Heart left ventricle (tissue), 16 donors: ENCODE measurements around the gene USO1. TPM values are rescaled to one million over a fixed set of nuclear protein-coding genes. Genes with fewer than 3 reads are reported as not detected.
A peak's percentile ranks its signal among the peaks of the same experiment; 100 is the strongest.

Experiments
- ATAC-seq, 4 donors: fragments of 200-7000 bp; cut with Tn5 transposase; one replicate each; pipeline ENCODE4 v1.9.1; 2020 to 2022; ENCODE audit warnings: moderate library complexity in 4 of 4, mild to moderate bottlenecking in 3 of 4, moderate number of reproducible peaks in 1 of 4
- DNase-seq, 5 donors: peaks; one replicate each; pipeline ENCODE4 v3.0.0-alpha.2; 2020
- H3K27ac ChIP-seq, 12 donors: fragments of 200-600 bp; sonication (generic) in 4 of 12; one replicate each; pipeline versions ENCODE4 v1.5.0 to v1.8.0; 2016 to 2022; ENCODE audit warnings: mild to moderate bottlenecking in 2 of 12
- H3K27me3 ChIP-seq, 9 donors: fragments of 200-600 bp; sonication (generic) in 2 of 9; one replicate each; pipeline versions ENCODE4 v1.5.1 to v1.8.0; 2016 to 2022; ENCODE audit warnings: mild to moderate bottlenecking in 3 of 9
- H3K36me3 ChIP-seq, 9 donors: fragments of 200-600 bp; sonication (generic) in 2 of 9; one replicate each; pipeline versions ENCODE4 v1.5.0 to v1.8.0; 2018 to 2022; ENCODE audit warnings: mild to moderate bottlenecking in 2 of 9
- H3K4me1 ChIP-seq, 12 donors: fragments of 200-600 bp; sonication (generic) in 4 of 12; one replicate each; pipeline versions ENCODE4 v1.5.0 to v1.8.0; 2016 to 2022; ENCODE audit warnings: mild to moderate bottlenecking in 3 of 12
- H3K4me3 ChIP-seq, 12 donors: fragments of 200-600 bp; sonication (generic) in 4 of 12; one replicate each; pipeline versions ENCODE4 v1.5.0 to v1.8.0; 2017 to 2022; ENCODE audit warnings: mild to moderate bottlenecking in 9 of 12, moderate library complexity in 4 of 12
- H3K9me3 ChIP-seq, 12 donors: fragments of 200-600 bp; sonication (generic) in 4 of 12; one replicate each; pipeline versions ENCODE4 v1.5.0 to v1.8.0; 2016 to 2022; ENCODE audit warnings: mild to moderate bottlenecking in 1 of 12
- CTCF ChIP-seq, 12 donors: fragments of 200-600 bp; sonication (generic) in 4 of 12; IDR thresholded peaks; one replicate each; pipeline versions ENCODE4 v1.5.0 to v1.8.0; 2018 to 2022; ENCODE audit warnings: antibody characterized with exemption in 12 of 12, mild to moderate bottlenecking in 5 of 12
- POLR2A ChIP-seq, 2 donors: fragments of 450-650 bp; IDR thresholded peaks; one replicate each; pipeline ENCODE4 v1.6.1; 2017; ENCODE audit warnings: antibody characterized with exemption in 2 of 2, mild to moderate bottlenecking in 2 of 2, moderate library complexity in 2 of 2
- WGBS, 4 donors: extraction: QIAGEN DNeasy Blood & Tissue Kit in 2 of 4; methylation state at CpG; one replicate each; pipeline versions ENCODE4 v1.1.5 to v1.1.7; 2013 to 2018; 5-methylcytosine and 5-hydroxymethylcytosine counted together
- intact Hi-C, 10 donors: fragments of 100-400 bp; cut with DNase I; formaldehyde crosslinking; loops; one replicate each; pipeline versions ENCODE4 v1.11.1 to v1.14.2; 2022
- polyA plus RNA-seq, 2 donors: library from polyadenylated mRNA; stranded (reverse); fragments of 200-250 nt; gene quantifications; one replicate each; pipeline ENCODE4 v1.2.3, GENCODE V29; 2013
- total RNA-seq, 9 donors: library from RNA; depleted of rRNA in 2 of 9; stranded (reverse); fragments of >200 nt in 2 of 9; fragmentation: NEBNext Ultra II Directional in 3 of 9; extraction: Animal tissue kit (Norgen Biotek cat#: 25700) in 3 of 9; gene quantifications; one replicate each; pipeline versions ENCODE4 v1.1.0 to v1.2.4, GENCODE V29; 2016 to 2023
- donor health status: ischemic (EF 13 %, LVEDD 7.1; RV severe dilation, severe dysfunction).
- donor health status: healthy with polysubstance abuse.
- donor health status: DM: no; HTN: yes; CAD: no.
- donor health status: DM: no; HTN: no; CAD: no.
- donor health status: ischemic (EF 25% LVEDD 6.9; RV normal size, moderate dysfunction).
- donor health status: ischemic (EF 25% LVEDD 5.7; RV mildly dilated, moderate dysfunction).
- donor health status: healthy.
- donor health status: DM: yes; HTN: yes; CAD: no.
- donor health status: ischemic (EF 35%, LVEDD 5.7; RV mildly dilated, moderate dysfunction).
- donor health status: nonischemic (EF 11% LVEDD 7.7; RV severe dilation, severe dysfunction).
- donor health status: DM: yes; HTN: yes; CAD: no.
- donor health status: PGD.
- donor health status: ischemic (EF 29% LVEDD 5.4; RV normal size, mild dysfunction).
- donor health status: nonischemic (EF 23%, LVEDD 6.1; RV moderate dilation, normal function).

Gene USO1
- total and polyA plus RNA-seq, 11 donors = 28.6 to 87.1 (median 77.0) TPM

GRCh38 chr4:75831856-75832405 is 107.6 kb downstream of the USO1 start:
- ATAC-seq (no peak), DNase-seq (peak in 1 of 5 donors; percentile 10)
- intact Hi-C loops = no loop called here
- 84 to 93% (median 90%) methylated on average over 2 of the region's 2 CpGs for WGBS, 4 donors
- TF ChIP-seq CTCF (IDR thresholded peaks at IDR 0.05) (no peak), POLR2A (IDR thresholded peaks at IDR 0.05) (no peak)
- peaks cover 0 to 10% (median 0%) of the 10 kb centered on the region in 12 donors for H3K9me3 ChIP-seq
- H3K4me3 ChIP-seq = no peak overlapping the region
- H3K27ac ChIP-seq = no peak overlapping the region
- H3K27me3 ChIP-seq = no peaks in the 10 kb centered on the region
- no peaks in the 10 kb centered on the region for H3K4me1 ChIP-seq
- H3K36me3 ChIP-seq = no peaks in the 10 kb centered on the region

- Histone ChIP-seq H3K9me3 (peaks cover 0 to 10% (median 0%) of the 10 kb centered on the region in 12 donors), H3K4me3 (no peak overlapping the region), H3K27me3 (no peaks in the 10 kb centered on the region), H3K36me3 (no peaks in the 10 kb centered on the region), H3K4me1 (no peaks in the 10 kb centered on the region), H3K27ac (no peak overlapping the region)
- WGBS, 4 donors = 78 to 83% (median 83%) methylated on average over 1 of the region's 1 CpG
- no peak for TF ChIP-seq POLR2A (IDR thresholded peaks at IDR 0.05)
- no peak for TF ChIP-seq CTCF (IDR thresholded peaks at IDR 0.05)
- intact Hi-C loops = no loop called here
- DNase-seq (no peak), ATAC-seq (no peak)
Observed at GRCh38 chr4:75834095-75834771, 109.9 kb downstream of the USO1 start.

- no peak for ATAC-seq
- Histone ChIP-seq H3K36me3 (no peaks in the 10 kb centered on the region), H3K9me3 (peaks cover 0 to 10% (median 0%) of the 10 kb centered on the region in 12 donors), H3K27ac (no peak overlapping the region), H3K27me3 (no peaks in the 10 kb centered on the region), H3K4me3 (no peak overlapping the region), H3K4me1 (no peaks in the 10 kb centered on the region)
- no peak for DNase-seq
- TF ChIP-seq CTCF (IDR thresholded peaks at IDR 0.05) = no peak
- no peak for TF ChIP-seq POLR2A (IDR thresholded peaks at IDR 0.05)
- intact Hi-C loops = no loop called here
- 89 to 96% (median 94%) methylated on average over 2 of the region's 2 CpGs for WGBS, 4 donors
Observed at GRCh38 chr4:75834772-75835154, 110.4 kb downstream of the USO1 start.

GRCh38 chr4:75841641-75842520 is 117.5 kb downstream of the USO1 start:
- 47 to 58% (median 54%) methylated on average over 8 of the region's 8 CpGs for WGBS, 4 donors
- intact Hi-C loops = loop anchor here in 1 of 10 donors (10.0 kb wide), 1 partner anchor 167 kb away; the partner anchor contains the start of gene G3BP2
- Histone ChIP-seq H3K9me3 (no peaks in the 10 kb centered on the region), H3K4me1 (peaks cover 0 to 16% (median 5%) of the 10 kb centered on the region in 12 donors), H3K27me3 (no peaks in the 10 kb centered on the region), H3K36me3 (no peaks in the 10 kb centered on the region), H3K27ac (peak overlapping the region; percentile 6 to 76 (median 58)), H3K4me3 (no peak overlapping the region)
- TF ChIP-seq CTCF (IDR thresholded peaks at IDR 0.05) (no peak), POLR2A (IDR thresholded peaks at IDR 0.05) (no peak)
- DNase-seq = peak in 1 of 5 donors; percentile 18
- peak; percentile 81 to 94 (median 88) for ATAC-seq
